ENCODE data around the gene TAOK2.

The TAOK2 gene

GRCh38 chr16:29963021-29963743 is 10.5 kb upstream of the TAOK2 start:
- DNase-seq, result no peak

- no peak for DNase-seq
Measured at GRCh38 chr16:29968205-29968604, 5.5 kb upstream of the TAOK2 start.

GRCh38 chr16:29971304-29971703 is 2.4 kb upstream of the TAOK2 start:
- DNase-seq, result no peak

GRCh38 chr16:29972500-29972899 is 1.2 kb upstream of the TAOK2 start:
- no peak for DNase-seq

GRCh38 chr16:29972992-29973383 is 680 bp upstream of the TAOK2 start:
- DNase-seq, result no peak

- DNase-seq, result no peak
Measured at GRCh38 chr16:29974291-29975133, 844 bp downstream of the TAOK2 start.

DNA sequence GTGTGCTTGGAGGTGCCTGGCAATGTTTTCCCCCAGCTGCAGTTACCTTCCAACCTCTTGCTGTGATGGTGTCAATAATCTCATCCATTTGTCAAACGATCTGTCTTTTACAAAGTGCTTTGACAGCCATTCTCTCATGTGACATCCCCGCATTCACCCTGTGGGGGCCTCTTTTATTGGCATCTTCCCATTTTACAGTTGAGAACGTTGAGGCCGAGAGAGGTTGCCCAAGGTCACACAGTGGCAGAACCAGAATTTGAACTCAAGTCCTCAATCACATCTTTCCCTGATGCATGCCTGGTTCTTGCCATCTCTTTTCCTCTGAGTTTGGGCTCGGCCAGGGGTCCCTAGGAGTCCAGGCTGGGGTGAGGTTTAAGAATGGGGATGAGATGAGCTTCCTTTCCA is 1.5 kb downstream of the TAOK2 start:
- DNase-seq, result no peak

DNA sequence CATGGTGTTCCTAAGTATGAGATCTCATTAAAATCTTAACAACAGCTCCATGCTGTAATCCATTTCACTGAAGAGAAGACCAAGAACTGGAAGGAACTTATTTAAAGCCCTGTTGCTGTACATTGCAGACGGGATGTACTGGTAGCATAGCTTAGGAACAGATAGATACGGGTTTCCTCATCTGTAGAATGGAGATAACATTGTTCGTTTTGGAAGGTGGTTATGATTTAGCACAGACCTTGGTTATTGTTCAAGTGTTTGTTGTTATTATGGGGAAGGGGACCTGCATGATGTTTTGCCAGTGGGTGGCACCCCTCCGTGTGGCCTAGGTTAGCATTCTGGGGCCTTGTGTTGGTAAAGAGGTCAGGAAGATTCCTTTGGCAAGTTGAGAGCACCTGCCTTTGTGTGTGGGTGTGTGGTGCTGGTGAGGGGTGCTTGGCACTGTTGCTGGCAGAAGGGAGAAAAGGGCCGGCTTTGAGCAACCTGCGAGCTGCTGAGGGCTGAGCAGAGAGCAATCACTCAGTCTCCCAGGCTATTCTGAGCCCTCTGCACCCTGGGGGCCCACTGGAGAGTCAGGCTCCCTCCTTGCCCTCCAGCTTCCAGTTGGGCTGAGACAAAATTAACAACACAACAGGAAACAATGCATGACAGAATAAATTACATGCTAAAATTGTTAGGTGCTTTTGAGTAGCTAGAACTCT is 2.3 kb downstream of the TAOK2 start:
- no peak for DNase-seq

GRCh38 chr16:29977063-29977825 is 3.6 kb downstream of the TAOK2 start:
- no peak for DNase-seq

DNA sequence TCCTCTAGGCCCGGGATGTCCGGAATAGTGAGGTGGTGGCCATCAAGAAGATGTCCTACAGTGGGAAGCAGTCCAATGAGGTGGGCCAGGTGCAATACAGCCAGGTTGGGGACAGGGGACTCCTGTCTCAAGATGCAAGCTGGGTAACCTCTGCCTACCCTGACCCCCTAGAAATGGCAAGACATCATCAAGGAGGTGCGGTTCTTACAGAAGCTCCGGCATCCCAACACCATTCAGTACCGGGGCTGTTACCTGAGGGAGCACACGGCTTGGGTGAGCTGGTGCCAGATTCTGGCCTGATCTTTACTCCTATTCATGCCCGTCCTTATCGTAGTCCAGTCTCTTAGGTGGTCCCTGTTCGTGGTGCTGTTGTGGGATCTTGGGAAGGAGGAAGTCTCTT is 4.4 kb downstream of the TAOK2 start:
- DNase-seq, result no peak

DNA sequence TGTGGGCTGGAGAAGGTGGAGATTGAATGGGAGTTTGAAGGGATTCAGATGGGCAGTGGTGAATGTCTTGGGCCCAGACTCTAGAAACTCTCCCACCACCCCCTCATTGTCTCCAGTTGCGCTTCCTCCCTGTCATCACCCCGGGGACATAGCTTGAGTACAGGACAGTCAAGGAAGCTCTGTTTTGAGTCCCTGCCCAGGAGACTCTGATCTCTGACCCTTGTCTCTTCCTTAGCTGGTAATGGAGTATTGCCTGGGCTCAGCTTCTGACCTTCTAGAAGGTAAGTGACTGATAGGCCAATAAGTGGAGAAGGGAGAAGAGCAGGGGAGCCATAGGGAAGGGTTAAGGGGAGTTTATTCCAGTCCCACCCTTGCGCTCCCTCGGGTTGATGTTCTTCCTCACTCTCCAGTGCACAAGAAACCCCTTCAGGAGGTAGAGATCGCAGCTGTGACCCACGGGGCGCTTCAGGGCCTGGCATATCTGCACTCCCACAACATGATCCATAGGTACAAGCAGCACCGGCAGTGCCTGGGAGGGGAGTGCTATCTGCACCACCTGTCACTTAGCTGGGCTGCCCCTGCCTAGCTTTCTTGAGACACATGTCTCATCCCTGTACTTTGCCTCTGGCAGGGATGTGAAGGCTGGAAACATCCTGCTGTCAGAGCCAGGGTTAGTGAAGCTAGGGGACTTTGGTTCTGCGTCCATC is 5.0 kb downstream of the TAOK2 start:
- no peak for DNase-seq

GRCh38 chr16:29982560-29983419 is 9.1 kb downstream of the TAOK2 start:
- no peak for DNase-seq

- no peak for DNase-seq
Measured at GRCh38 chr16:29983420-29984136, 9.9 kb downstream of the TAOK2 start.

DNA sequence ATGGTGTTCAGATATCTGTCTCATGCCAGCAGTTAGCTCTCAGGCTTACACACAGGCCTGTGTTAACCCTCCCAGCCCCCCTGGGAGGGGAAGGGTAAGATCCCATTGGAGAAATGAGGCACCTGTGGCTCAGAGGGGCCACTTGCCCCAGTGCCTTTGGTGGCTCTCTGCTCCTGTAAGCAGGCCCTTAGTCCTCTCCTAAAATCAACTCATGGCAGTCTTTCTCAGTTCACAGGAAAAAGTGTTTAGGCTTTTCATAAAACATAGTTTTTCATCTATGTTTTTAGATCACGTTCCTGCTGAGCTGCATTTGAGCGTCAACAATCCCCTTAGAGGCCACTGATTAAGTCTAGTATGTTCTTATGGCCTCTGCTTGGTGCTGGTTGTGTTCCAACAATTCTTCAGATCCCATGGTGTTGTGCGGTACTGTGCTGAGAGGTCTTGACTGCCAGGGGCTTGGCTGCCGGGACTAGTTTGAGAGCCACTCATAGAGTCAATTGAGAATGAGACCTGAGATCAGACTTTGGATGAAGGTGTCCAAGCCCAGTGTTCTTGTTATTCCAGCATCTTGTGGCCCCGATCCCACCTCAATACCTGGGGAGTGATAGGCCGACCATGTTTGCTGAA is 10.6 kb downstream of the TAOK2 start:
- no peak for DNase-seq

GRCh38 chr16:29984764-29985147 is 11.1 kb downstream of the TAOK2 start:
- no peak for DNase-seq

GRCh38 chr16:29985271-29985811 is 11.7 kb downstream of the TAOK2 start:
- no peak for DNase-seq

DNA sequence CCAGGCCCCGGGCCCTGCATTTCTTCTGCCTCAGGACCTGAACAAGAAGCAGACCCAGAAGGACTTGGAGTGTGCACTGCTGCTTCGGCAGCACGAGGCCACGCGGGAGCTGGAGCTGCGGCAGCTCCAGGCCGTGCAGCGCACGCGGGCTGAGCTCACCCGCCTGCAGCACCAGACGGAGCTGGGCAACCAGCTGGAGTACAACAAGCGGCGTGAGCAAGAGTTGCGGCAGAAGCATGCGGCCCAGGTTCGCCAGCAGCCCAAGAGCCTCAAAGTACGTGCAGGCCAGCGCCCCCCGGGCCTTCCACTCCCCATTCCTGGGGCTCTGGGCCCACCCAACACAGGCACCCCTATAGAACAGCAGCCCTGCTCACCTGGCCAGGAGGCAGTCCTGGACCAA is 12.6 kb downstream of the TAOK2 start:
- no peak for DNase-seq

DNA sequence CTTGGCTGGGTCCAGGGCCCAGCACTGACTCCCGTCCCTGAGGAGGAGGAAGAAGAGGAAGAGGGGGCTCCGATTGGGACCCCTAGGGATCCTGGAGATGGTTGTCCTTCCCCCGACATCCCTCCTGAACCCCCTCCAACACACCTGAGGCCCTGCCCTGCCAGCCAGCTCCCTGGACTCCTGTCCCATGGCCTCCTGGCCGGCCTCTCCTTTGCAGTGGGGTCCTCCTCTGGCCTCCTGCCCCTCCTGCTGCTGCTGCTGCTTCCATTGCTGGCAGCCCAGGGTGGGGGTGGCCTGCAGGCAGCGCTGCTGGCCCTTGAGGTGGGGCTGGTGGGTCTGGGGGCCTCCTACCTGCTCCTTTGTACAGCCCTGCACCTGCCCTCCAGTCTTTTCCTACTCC is 13.3 kb downstream of the TAOK2 start:
- no peak for DNase-seq

DNA sequence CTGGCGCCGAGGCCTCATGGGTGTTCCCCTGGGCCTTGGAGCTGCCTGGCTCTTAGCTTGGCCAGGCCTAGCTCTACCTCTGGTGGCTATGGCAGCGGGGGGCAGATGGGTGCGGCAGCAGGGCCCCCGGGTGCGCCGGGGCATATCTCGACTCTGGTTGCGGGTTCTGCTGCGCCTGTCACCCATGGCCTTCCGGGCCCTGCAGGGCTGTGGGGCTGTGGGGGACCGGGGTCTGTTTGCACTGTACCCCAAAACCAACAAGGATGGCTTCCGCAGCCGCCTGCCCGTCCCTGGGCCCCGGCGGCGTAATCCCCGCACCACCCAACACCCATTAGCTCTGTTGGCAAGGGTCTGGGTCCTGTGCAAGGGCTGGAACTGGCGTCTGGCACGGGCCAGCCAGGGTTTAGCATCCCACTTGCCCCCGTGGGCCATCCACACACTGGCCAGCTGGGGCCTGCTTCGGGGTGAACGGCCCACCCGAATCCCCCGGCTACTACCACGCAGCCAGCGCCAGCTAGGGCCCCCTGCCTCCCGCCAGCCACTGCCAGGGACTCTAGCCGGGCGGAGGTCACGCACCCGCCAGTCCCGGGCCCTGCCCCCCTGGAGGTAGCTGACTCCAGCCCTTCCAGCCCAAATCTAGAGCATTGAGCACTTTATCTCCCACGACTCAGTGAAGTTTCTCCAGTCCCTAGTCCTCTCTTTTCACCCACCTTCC is 13.9 kb downstream of the TAOK2 start:
- DNase-seq, result no peak

Data from activated gamma-delta T cell (primary cell).